Karpas-422 (cell line): ENCODE data around the gene LMAN2. TPM values are rescaled to one million over a fixed set of nuclear protein-coding genes. Genes with fewer than 3 reads are reported as not detected.
"Not testable (repeated sequence)": the region's sequence is repeated elsewhere in the genome, so short reads cannot be mapped to it uniquely, and the experiment has no call there.

ENCODE experiments used
- DNase-seq: peaks from one replicate; pipeline ENCODE4 v3.0.0-alpha.2; 2015
- H2AFZ ChIP-seq: fragments of 200-600 bp; sonication (generic); 2 replicates; pipeline ENCODE4 v1.6.1; 2014; ENCODE audit warnings: antibody characterized with exemption, low read length, mixed read lengths
- H3K27ac ChIP-seq: fragments of 200-600 bp; sonication (generic); 2 replicates; pipeline ENCODE4 v1.5.1; 2014; ENCODE audit warnings: mild to moderate bottlenecking, low read length, moderate library complexity
- H3K27me3 ChIP-seq: fragments of 200-600 bp; sonication (generic); 2 replicates; pipeline ENCODE4 v1.6.1; 2014; ENCODE audit warnings: low read length, mixed read lengths
- H3K36me3 ChIP-seq: fragments of 200-600 bp; sonication (generic); 2 replicates; pipeline ENCODE4 v1.6.1; 2014; ENCODE audit warnings: low read length, mixed read lengths; ENCODE audit not compliant: insufficient read depth
- H3K4me1 ChIP-seq: fragments of 200-600 bp; sonication (generic); 2 replicates; pipeline ENCODE4 v1.6.1; 2014; ENCODE audit warnings: mild to moderate bottlenecking, low read length, mixed read lengths
- H3K4me2 ChIP-seq: fragments of 200-600 bp; sonication (generic); 2 replicates; pipeline ENCODE4 v1.6.1; 2014; ENCODE audit warnings: low read length, low read depth, mild to moderate bottlenecking; ENCODE audit not compliant: poor library complexity, severe bottlenecking
- H3K4me3 ChIP-seq: fragments of 200-600 bp; sonication (generic); 2 replicates; pipeline ENCODE4 v1.5.1; 2014; ENCODE audit warnings: mild to moderate bottlenecking, antibody characterized with exemption, low read length, mixed read lengths
- H3K79me2 ChIP-seq: fragments of 200-600 bp; sonication (generic); 2 replicates; pipeline ENCODE4 v1.6.1; 2014; ENCODE audit warnings: mild to moderate bottlenecking, low read length, mixed read lengths
- H3K9ac ChIP-seq: fragments of 200-600 bp; sonication (generic); 2 replicates; pipeline ENCODE4 v1.6.0; 2014; ENCODE audit warnings: low read length
- H3K9me2 ChIP-seq: fragments of 200-600 bp; sonication (generic), shearing (Covaris generic); replicated peaks from 2 replicates; pipeline ENCODE4 v1.6.0; 2014; ENCODE audit warnings: mild to moderate bottlenecking, low read length, moderate library complexity; ENCODE audit not compliant: insufficient read depth
- H3K9me3 ChIP-seq: fragments of 300-700, 200-600 bp; sonication (generic); 2 replicates; pipeline ENCODE4 v1.6.1; 2014; ENCODE audit warnings: low read length, mixed read lengths
- H4K20me1 ChIP-seq: fragments of 200-600 bp; sonication (generic); 2 replicates; pipeline ENCODE4 v1.6.1; 2014; ENCODE audit warnings: mild to moderate bottlenecking, antibody characterized with exemption, low read length, low read depth; ENCODE audit not compliant: insufficient read depth
- total RNA-seq: library from RNA; depleted of rRNA; stranded (reverse); fragments of >200 nt; shearing (Covaris generic); gene quantifications from 2 replicates; pipeline ENCODE4 v1.2.3, GENCODE V29; 2014; ENCODE audit warnings: low replicate concordance

The LMAN2 gene
- total RNA-seq, 1 experiment from 2014 or later: 116 TPM

GRCh38 chr5:177383181-177383580 is 31.7 kb upstream of the LMAN2 start:
- H3K4me1 ChIP-seq: peaks cover 15% of the 10 kb centered on the region
- no peak overlapping the region for H3K4me2 ChIP-seq

GRCh38 chr5:177382423-177383029 is 31.1 kb upstream of the LMAN2 start:
- Histone ChIP-seq H3K9ac (no peak overlapping the region), H3K9me3 (no peaks in the 10 kb centered on the region), H3K27me3 (no peaks in the 10 kb centered on the region), H3K79me2 (no peaks in the 10 kb centered on the region), H3K4me3 (no peak overlapping the region), H3K36me3 (no peaks in the 10 kb centered on the region), H3K9me2 (no peaks in the 10 kb centered on the region), H4K20me1 (no peaks in the 10 kb centered on the region), H3K27ac (no peak overlapping the region), H3K4me2 (no peak overlapping the region), H2AFZ (no peak overlapping the region), H3K4me1 (peaks cover 9% of the 10 kb centered on the region)
- DNase-seq: peak; percentile 76

More at GRCh38 chr5:177383181-177383580, 31.7 kb upstream of the LMAN2 start:
- H3K36me3 ChIP-seq: no peaks in the 10 kb centered on the region
- H3K27me3 ChIP-seq: no peaks in the 10 kb centered on the region
- H3K9ac ChIP-seq: no peak overlapping the region
- no peak overlapping the region for H2AFZ ChIP-seq
- no peak overlapping the region for H3K4me3 ChIP-seq
- no peaks in the 10 kb centered on the region for H4K20me1 ChIP-seq
- no peak overlapping the region for H3K27ac ChIP-seq
- H3K79me2 ChIP-seq: no peaks in the 10 kb centered on the region
- no peaks in the 10 kb centered on the region for H3K9me2 ChIP-seq
- H3K9me3 ChIP-seq: no peaks in the 10 kb centered on the region
- no peak for DNase-seq

GRCh38 chr5:177380805-177381126 is 29.3 kb upstream of the LMAN2 start:
- no peaks in the 10 kb centered on the region for H3K9me3 ChIP-seq
- no peak overlapping the region for H2AFZ ChIP-seq
- no peaks in the 10 kb centered on the region for H3K27me3 ChIP-seq
- no peak overlapping the region for H3K9ac ChIP-seq
- H4K20me1 ChIP-seq: no peaks in the 10 kb centered on the region
- H3K4me1 ChIP-seq: peaks cover 5% of the 10 kb centered on the region
- H3K4me2 ChIP-seq: no peak overlapping the region
- no peak overlapping the region for H3K4me3 ChIP-seq
- H3K79me2 ChIP-seq: no peaks in the 10 kb centered on the region
- H3K9me2 ChIP-seq: no peaks in the 10 kb centered on the region
- H3K27ac ChIP-seq: no peak overlapping the region
- H3K36me3 ChIP-seq: no peaks in the 10 kb centered on the region
- no peak for DNase-seq

DNA sequence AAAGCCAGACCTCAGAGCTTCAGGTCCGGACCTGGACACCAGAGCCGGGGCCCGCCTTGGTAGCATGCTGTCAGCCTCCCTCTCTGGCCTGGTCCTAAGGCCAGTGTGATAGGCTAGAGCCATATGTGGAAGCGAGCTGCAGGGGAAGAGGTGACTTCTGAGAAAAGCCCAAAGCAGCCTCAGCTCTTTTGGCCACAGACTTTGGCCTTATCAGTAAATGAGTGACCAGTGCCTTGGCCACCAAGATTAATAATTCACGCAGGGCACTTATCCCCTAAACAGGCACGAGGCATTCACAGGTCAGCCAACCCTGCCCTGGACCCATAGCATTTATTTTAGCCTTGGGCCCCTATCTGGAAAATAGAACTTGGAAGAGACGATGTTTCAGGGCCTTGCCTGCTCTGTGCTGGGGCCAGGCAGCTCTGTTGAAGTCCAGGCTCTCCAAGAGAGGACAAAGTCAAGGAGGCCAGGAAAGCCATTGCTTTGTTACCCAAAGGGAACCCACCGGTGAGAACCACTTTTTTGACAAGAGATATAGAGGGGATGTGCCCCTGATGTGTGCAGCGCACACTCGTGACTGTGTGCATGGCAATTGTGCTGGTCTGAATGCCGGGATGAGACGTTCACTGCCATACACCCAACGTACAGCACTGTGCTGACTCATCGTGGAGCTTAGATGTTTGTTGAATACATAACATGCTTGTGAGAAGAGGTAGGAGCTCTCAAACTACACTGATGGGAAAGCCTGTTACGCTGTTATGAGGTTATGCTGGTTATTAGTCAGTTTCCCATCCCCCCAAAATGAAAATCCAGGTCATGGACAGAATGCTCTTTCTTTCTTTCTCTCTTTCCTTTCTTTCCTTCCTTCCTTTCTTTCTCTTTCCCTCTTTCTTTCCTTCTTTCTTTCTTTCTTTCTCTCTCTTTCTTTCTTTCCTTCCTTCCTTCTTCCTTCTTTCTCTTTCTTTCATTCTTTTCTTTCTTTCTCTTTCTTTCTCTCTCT is 27.7 kb upstream of the LMAN2 start:
- H3K9ac ChIP-seq: no peak overlapping the region

GRCh38 chr5:177377851-177378776 is 26.6 kb upstream of the LMAN2 start:
- no peak overlapping the region for H3K9ac ChIP-seq

More for the DNA sequence above, 27.7 kb upstream of the LMAN2 start:
- peaks cover 5% of the 10 kb centered on the region for H3K4me1 ChIP-seq
- no peaks in the 10 kb centered on the region for H3K36me3 ChIP-seq
- H3K4me3 ChIP-seq: no peak overlapping the region
- H3K9me2 ChIP-seq: no peaks in the 10 kb centered on the region
- H3K9me3 ChIP-seq: no peaks in the 10 kb centered on the region
- H3K79me2 ChIP-seq: no peaks in the 10 kb centered on the region
- no peaks in the 10 kb centered on the region for H4K20me1 ChIP-seq
- no peak overlapping the region for H3K27ac ChIP-seq
- no peak overlapping the region for H3K4me2 ChIP-seq
- no peaks in the 10 kb centered on the region for H3K27me3 ChIP-seq
- no peak for DNase-seq
- H2AFZ ChIP-seq: no peak overlapping the region

GRCh38 chr5:177376107-177376506 is 24.6 kb upstream of the LMAN2 start:
- Histone ChIP-seq H2AFZ (no peak overlapping the region), H3K4me1 (peaks cover 5% of the 10 kb centered on the region), H3K9me2 (no peaks in the 10 kb centered on the region), H3K9ac (no peak overlapping the region), H3K4me2 (no peak overlapping the region), H3K36me3 (no peaks in the 10 kb centered on the region; the same call in 1 of the 2 replicates), H4K20me1 (no peaks in the 10 kb centered on the region), H3K4me3 (no peak overlapping the region), H3K9me3 (no peaks in the 10 kb centered on the region), H3K27ac (no peak overlapping the region), H3K79me2 (no peaks in the 10 kb centered on the region), H3K27me3 (no peaks in the 10 kb centered on the region)
- DNase-seq: no peak

More at GRCh38 chr5:177377851-177378776, 26.6 kb upstream of the LMAN2 start:
- Histone ChIP-seq H2AFZ (no peak overlapping the region), H3K9me3 (no peaks in the 10 kb centered on the region), H3K79me2 (no peaks in the 10 kb centered on the region), H3K4me1 (peaks cover 5% of the 10 kb centered on the region), H3K9me2 (no peaks in the 10 kb centered on the region), H3K4me3 (no peak overlapping the region), H4K20me1 (no peaks in the 10 kb centered on the region), H3K4me2 (no peak overlapping the region), H3K27me3 (no peaks in the 10 kb centered on the region), H3K36me3 (no peaks in the 10 kb centered on the region), H3K27ac (no peak overlapping the region)
- no peak for DNase-seq

DNA sequence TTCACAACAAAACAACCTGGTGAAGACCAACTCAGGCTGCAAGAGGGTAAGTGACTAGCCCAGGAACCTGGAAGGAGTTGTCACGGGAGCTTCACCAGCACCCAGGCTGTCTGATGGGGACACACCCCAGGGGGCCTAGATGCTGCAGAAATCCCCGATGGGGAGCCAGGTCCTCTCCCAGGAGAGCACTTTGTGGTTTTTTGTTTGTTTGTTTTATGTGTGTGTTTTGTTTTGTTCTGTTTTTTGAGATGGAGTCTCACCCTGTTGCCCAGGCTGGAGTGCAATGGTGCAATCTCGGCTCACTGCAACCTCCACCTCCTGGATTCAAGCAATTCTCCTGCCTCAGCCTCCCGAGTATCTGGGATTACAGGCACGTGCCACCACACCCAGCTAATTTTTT is 24.0 kb upstream of the LMAN2 start:
- H3K9me3 ChIP-seq, H2AFZ ChIP-seq, H4K20me1 ChIP-seq, H3K36me3 ChIP-seq, H3K4me1 ChIP-seq, H3K9ac ChIP-seq, H3K27me3 ChIP-seq, DNase-seq, H3K4me3 ChIP-seq, H3K9me2 ChIP-seq, H3K4me2 ChIP-seq, H3K27ac ChIP-seq, H3K79me2 ChIP-seq: not testable (repeated sequence)
